Glutamatergic neuron (in vitro differentiated cells): Measurements from ENCODE around the gene EPHB3. TPM values are rescaled to one million over a fixed set of nuclear protein-coding genes. Genes with fewer than 3 reads are reported as not detected.

Experiments
- DNase-seq: peaks from one replicate; pipeline ENCODE4 v3.0.0; 2022
- H3K27ac Mint-ChIP-seq: one replicate; pipeline ENCODE4 v1.8.0; 2020; ENCODE audit warnings: mild to moderate bottlenecking, mixed read lengths, inconsistent platforms; ENCODE audit not compliant: unreplicated experiment
- H3K27me3 Mint-ChIP-seq: one replicate; pipeline ENCODE4 v1.8.0; 2020; ENCODE audit warnings: mild to moderate bottlenecking, moderate library complexity, mixed read lengths, inconsistent platforms; ENCODE audit not compliant: unreplicated experiment
- H3K36me3 Mint-ChIP-seq: one replicate; pipeline ENCODE4 v1.8.0; 2020; ENCODE audit warnings: mild to moderate bottlenecking, mixed read lengths, inconsistent platforms; ENCODE audit not compliant: unreplicated experiment
- H3K4me1 Mint-ChIP-seq: one replicate; pipeline ENCODE4 v1.8.0; 2020; ENCODE audit warnings: mild to moderate bottlenecking, low read depth, mixed read lengths, inconsistent platforms; ENCODE audit not compliant: unreplicated experiment
- H3K4me3 Mint-ChIP-seq: one replicate; pipeline ENCODE4 v1.8.0; 2020; ENCODE audit warnings: mild to moderate bottlenecking, mixed read lengths, inconsistent platforms; ENCODE audit not compliant: unreplicated experiment
- H3K9me3 Mint-ChIP-seq: one replicate; pipeline ENCODE4 v1.8.0; 2020; ENCODE audit warnings: mild to moderate bottlenecking, moderate library complexity, mixed read lengths, inconsistent platforms; ENCODE audit not compliant: unreplicated experiment
- CTCF ChIP-seq: fragments of 200-600 bp; sonication (generic); IDR thresholded peaks from one replicate; pipeline ENCODE4 v1.5.0; 2021; ENCODE audit not compliant: partially characterized antibody, unreplicated experiment
- total RNA-seq: library from RNA; stranded (reverse); fragmentation: NEBNext Ultra II Directional; extraction: Animal tissue kit (Norgen Biotek cat#: 25700); gene quantifications from one replicate; pipeline ENCODE4 v1.2.1, GENCODE V29; 2021; ENCODE audit not compliant: unreplicated experiment

The EPHB3 gene
- total RNA-seq, 1 donor from 2014 or later, result 5.0 TPM

GRCh38 chr3:184586851-184587250 is 25.3 kb downstream of the EPHB3 start:
- H3K4me3 Mint-ChIP-seq, result no peak overlapping the region
- peaks cover 14% of the 10 kb centered on the region for H3K27me3 Mint-ChIP-seq
- TF ChIP-seq CTCF, result no peak
- H3K27ac Mint-ChIP-seq, result no peak overlapping the region
- no peak for DNase-seq
- peaks cover 15% of the 10 kb centered on the region for H3K4me1 Mint-ChIP-seq
- H3K36me3 Mint-ChIP-seq, result no peaks in the 10 kb centered on the region
- peaks cover 6% of the 10 kb centered on the region for H3K9me3 Mint-ChIP-seq

GRCh38 chr3:184588776-184589175 is 27.2 kb downstream of the EPHB3 start:
- no peak for DNase-seq
- H3K27me3 Mint-ChIP-seq, result peaks cover 15% of the 10 kb centered on the region
- H3K27ac Mint-ChIP-seq, result no peak overlapping the region
- H3K9me3 Mint-ChIP-seq, result peaks cover 1% of the 10 kb centered on the region
- peaks cover 15% of the 10 kb centered on the region for H3K4me1 Mint-ChIP-seq
- H3K36me3 Mint-ChIP-seq, result no peaks in the 10 kb centered on the region
- TF ChIP-seq CTCF, result no peak
- H3K4me3 Mint-ChIP-seq, result no peak overlapping the region

GRCh38 chr3:184590795-184591194 is 29.2 kb downstream of the EPHB3 start:
- Mint-ChIP-seq H3K27me3 (peaks cover 7% of the 10 kb centered on the region), H3K27ac (no peak overlapping the region), H3K9me3 (peaks cover 1% of the 10 kb centered on the region), H3K4me3 (no peak overlapping the region), H3K36me3 (no peaks in the 10 kb centered on the region), H3K4me1 (peaks cover 17% of the 10 kb centered on the region)
- DNase-seq, result no peak
- no peak for TF ChIP-seq CTCF

GRCh38 chr3:184591789-184592188 is 30.2 kb downstream of the EPHB3 start:
- Mint-ChIP-seq H3K27me3 (peaks cover 9% of the 10 kb centered on the region), H3K27ac (no peak overlapping the region), H3K36me3 (no peaks in the 10 kb centered on the region), H3K4me1 (peaks cover 17% of the 10 kb centered on the region), H3K4me3 (no peak overlapping the region), H3K9me3 (peaks cover 1% of the 10 kb centered on the region)
- no peak for DNase-seq
- no peak for TF ChIP-seq CTCF

GRCh38 chr3:184592371-184593219 is 31.0 kb downstream of the EPHB3 start:
- no peak overlapping the region for H3K4me3 Mint-ChIP-seq

More at GRCh38 chr3:184592371-184593219, 31.0 kb downstream of the EPHB3 start:
- peaks cover 1% of the 10 kb centered on the region for H3K9me3 Mint-ChIP-seq
- H3K27ac Mint-ChIP-seq, result no peak overlapping the region
- DNase-seq, result no peak
- H3K4me1 Mint-ChIP-seq, result peaks cover 17% of the 10 kb centered on the region
- no peak for TF ChIP-seq CTCF
- H3K27me3 Mint-ChIP-seq, result peaks cover 10% of the 10 kb centered on the region
- H3K36me3 Mint-ChIP-seq, result no peaks in the 10 kb centered on the region
